Right lobe of liver (tissue), 6 donors: ENCODE measurements around the gene APH1B. TPM values are rescaled to one million over a fixed set of nuclear protein-coding genes. Genes with fewer than 3 reads are reported as not detected.

Experiments used
- ATAC-seq, 4 donors: fragments of 200-7000 bp; cut with Tn5 transposase; one replicate each; pipeline ENCODE4 v1.9.1; 2020; ENCODE audit warnings: mild to moderate bottlenecking in 4 of 4, moderate library complexity in 4 of 4
- DNase-seq, 3 donors: peaks; one replicate each; pipeline ENCODE4 v3.0.0-alpha.2; 2020
- H3K27ac ChIP-seq, 3 donors: fragments of 200-600 bp; one replicate each; pipeline ENCODE4 v1.8.0; 2022
- H3K27me3 ChIP-seq, 2 donors: fragments of 200-600 bp; one replicate each; pipeline ENCODE4 v1.8.0; 2022
- H3K36me3 ChIP-seq, 4 donors: fragments of 200-600 bp; sonication (generic) in 1 of 4; one replicate each; pipeline versions ENCODE4 v1.5.1 to v1.8.0; 2017 to 2022; ENCODE audit warnings: control low read depth in 1 of 4
- H3K4me1 ChIP-seq, 4 donors: fragments of 200-600 bp; sonication (generic) in 1 of 4; one replicate each; pipeline versions ENCODE4 v1.5.1 to v1.8.0; 2017 to 2022; ENCODE audit warnings: control low read depth in 1 of 4
- H3K4me3 ChIP-seq, 3 donors: fragments of 200-600 bp; one replicate each; pipeline ENCODE4 v1.8.0; 2022
- H3K9me3 ChIP-seq, 4 donors: fragments of 200-600 bp; sonication (generic) in 1 of 4; one replicate each; pipeline versions ENCODE4 v1.5.1 to v1.8.0; 2017 to 2022; ENCODE audit warnings: control low read depth in 1 of 4
- CTCF ChIP-seq, 4 donors: fragments of 200-600 bp in 3 of 4; fragments of 450-650 bp in 1 of 4; IDR thresholded peaks; one replicate each; pipeline versions ENCODE4 v1.5.1 to v1.8.0; 2016 to 2022; ENCODE audit warnings: antibody characterized with exemption in 4 of 4, mild to moderate bottlenecking in 2 of 4
- POLR2A ChIP-seq: fragments of 450-650 bp; IDR thresholded peaks from one replicate; pipeline ENCODE4 v1.6.1; 2017; ENCODE audit warnings: antibody characterized with exemption, mild to moderate bottlenecking
- WGBS: methylation state at CpG from one replicate; pipeline ENCODE4 v1.1.6; 2018; ENCODE audit warnings: low coverage, low lambda C conversion rate; ENCODE audit not compliant: insufficient coverage; ENCODE audit errors: missing lambda C conversion rate; 5-methylcytosine and 5-hydroxymethylcytosine counted together
- intact Hi-C, 2 donors: fragments of 100-400 bp; cut with DNase I; formaldehyde crosslinking; loops; one replicate each; pipeline versions ENCODE4 v1.11.2 to v1.14.1; 2022
- total RNA-seq, 6 experiments: library from RNA; depleted of rRNA in 2 of 6; stranded (reverse); fragments of >200 nt in 2 of 6; fragmentation: NEBNext Ultra II Directional in 3 of 6; extraction: Animal tissue kit (Norgen Biotek cat#: 25700) in 3 of 6; gene quantifications; one replicate each; pipeline versions ENCODE4 v1.1.0 to v1.2.4, GENCODE V29; 2016 to 2023
- donor health status: DM: no; HTN: yes; CAD: no.
- donor health status: DM: no; HTN: no; CAD: no.
- donor health status: DM: no; HTN: no; CAD: no.
- donor health status: DM: no; HTN: yes; CAD: no.
- donor health status: DM: no; HTN: yes; CAD: no.

The APH1B gene
- total RNA-seq, 6 experiments from 2014 or later = 2.2 to 7.4 (median 4.7) TPM

GRCh38 chr15:63327648-63328421, 50.4 kb downstream of the APH1B start:
- Histone ChIP-seq H3K4me3 (no peak overlapping the region), H3K9me3 (no peaks in the 10 kb centered on the region), H3K27ac (no peak overlapping the region), H3K4me1 (no peaks in the 10 kb centered on the region), H3K36me3 (no peaks in the 10 kb centered on the region), H3K27me3 (no peaks in the 10 kb centered on the region)
- intact Hi-C loops = no loop called here
- TF ChIP-seq POLR2A = no peak
- TF ChIP-seq CTCF (IDR thresholded peaks at IDR 0.05) = no peak
- WGBS = 71% methylated on average over 8 of the region's 12 CpGs
- DNase-seq (no peak), ATAC-seq (no peak)

DNA sequence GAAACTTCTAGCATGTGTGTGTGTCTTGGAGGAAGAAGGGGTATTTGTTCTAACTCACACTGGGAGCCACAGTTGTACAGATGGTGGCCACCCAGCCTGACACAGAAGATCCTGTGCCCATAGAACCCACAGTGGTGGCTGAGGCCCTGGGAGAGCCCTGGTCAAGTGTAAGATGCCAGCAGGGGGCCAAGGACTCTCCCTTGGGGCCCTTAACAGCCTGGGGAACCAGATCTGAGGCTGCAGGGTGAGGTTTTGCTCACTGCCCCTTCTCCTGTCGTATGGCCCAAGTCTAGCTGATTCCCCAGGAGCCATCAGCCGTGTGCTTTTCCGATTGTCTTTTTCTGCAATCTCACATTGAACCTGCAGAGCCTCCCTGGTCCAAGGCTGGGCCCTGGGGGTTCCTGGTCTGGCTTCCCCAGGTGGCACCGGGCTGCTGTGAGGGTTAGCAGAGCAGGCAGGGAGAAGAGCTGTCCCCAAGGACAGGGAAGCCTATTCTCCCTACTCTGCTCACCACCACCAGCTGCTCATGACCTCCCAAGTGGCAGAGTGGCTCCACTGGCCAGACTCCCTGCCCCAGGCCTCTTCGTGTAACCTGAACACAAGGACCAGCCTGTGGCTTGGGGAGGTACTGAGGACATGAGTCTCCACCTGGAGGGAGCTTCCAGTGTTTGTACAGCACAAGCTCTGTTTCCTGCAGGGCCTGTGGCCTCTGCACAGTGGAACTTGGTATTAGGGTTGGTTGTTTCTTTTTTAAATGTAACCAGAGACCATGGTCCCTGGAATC, 52.4 kb downstream of the APH1B start:
- TF ChIP-seq POLR2A (no peak), CTCF (IDR thresholded peaks at IDR 0.05) (no peak)
- intact Hi-C loops = no loop called here
- Histone ChIP-seq H3K27ac (no peak overlapping the region), H3K27me3 (no peaks in the 10 kb centered on the region), H3K4me3 (no peak overlapping the region), H3K4me1 (no peaks in the 10 kb centered on the region), H3K36me3 (no peaks in the 10 kb centered on the region), H3K9me3 (no peaks in the 10 kb centered on the region)
- ATAC-seq = peak in 1 of 4 donors; percentile 12
- 80% methylated on average over 1 of the region's 5 CpGs for WGBS
- no peak for DNase-seq

DNA sequence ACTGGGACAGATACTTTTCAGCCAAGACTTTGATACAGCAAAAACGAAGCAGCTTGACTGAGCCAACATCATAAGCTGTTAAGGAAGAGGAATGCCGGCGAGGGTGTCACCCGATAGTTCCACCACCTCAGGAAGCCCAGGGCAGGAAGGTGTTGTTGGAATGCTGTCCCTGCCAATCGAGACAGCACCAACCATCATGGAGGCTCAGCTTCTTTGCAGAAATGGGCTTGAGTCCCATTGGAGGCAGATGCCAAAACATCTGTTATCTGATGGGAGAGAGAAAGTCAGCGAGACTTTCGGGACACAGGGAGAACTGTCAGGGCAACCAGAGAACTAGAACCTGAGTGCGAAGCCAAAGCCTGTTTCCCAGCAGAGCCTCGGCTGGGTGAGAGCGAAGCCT, 53.5 kb downstream of the APH1B start:
- H3K36me3 ChIP-seq = no peaks in the 10 kb centered on the region
- no peaks in the 10 kb centered on the region for H3K4me1 ChIP-seq
- no peaks in the 10 kb centered on the region for H3K27me3 ChIP-seq
- no peak overlapping the region for H3K27ac ChIP-seq
- no peaks in the 10 kb centered on the region for H3K9me3 ChIP-seq
- TF ChIP-seq POLR2A (no peak), CTCF (IDR thresholded peaks at IDR 0.05) (no peak)
- H3K4me3 ChIP-seq = no peak overlapping the region
- DNase-seq (no peak), ATAC-seq (no peak)
- WGBS = 90% methylated on average over 10 of the region's 10 CpGs
- intact Hi-C loops = no loop called here

DNA sequence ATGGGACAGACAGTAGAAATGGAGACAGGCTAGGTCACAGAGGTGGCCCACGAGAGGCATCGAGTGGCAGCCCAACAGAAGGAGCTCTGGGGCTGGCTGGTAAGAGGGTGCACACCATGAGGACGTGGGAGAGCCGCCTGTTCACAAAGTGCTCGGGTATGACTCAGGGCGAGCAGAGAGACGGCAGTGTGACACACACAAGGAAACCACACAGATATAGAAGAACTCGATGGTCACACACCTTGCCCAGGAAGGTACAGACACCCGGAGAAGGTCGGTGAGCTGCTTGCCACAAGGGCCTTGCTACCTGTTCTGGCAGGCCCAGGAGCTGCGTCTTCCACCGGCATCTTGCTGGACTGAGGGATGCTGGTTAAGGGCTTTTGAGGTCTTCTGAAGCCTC, 54.1 kb downstream of the APH1B start:
- TF ChIP-seq POLR2A (no peak), CTCF (IDR thresholded peaks at IDR 0.05) (no peak)
- Histone ChIP-seq H3K36me3 (no peaks in the 10 kb centered on the region), H3K4me1 (no peaks in the 10 kb centered on the region), H3K27me3 (no peaks in the 10 kb centered on the region), H3K4me3 (no peak overlapping the region), H3K9me3 (no peaks in the 10 kb centered on the region), H3K27ac (no peak overlapping the region)
- intact Hi-C loops = no loop called here
- no peak for DNase-seq
- ATAC-seq = no peak
- WGBS = 70% methylated on average over 5 of the region's 12 CpGs
